SK-N-SH treated with all-trans-retinoic acid at 6 μM for 48 hours (cell line): ENCODE measurements around the gene DLG2.

Experiments used
- ATAC-seq: fragments of 200-7000 bp; cut with Tn5 transposase; 3 replicates; pipeline ENCODE4 v1.9.1; 2020; ENCODE audit warnings: mild to moderate bottlenecking, moderate library complexity
- ARNTL ChIP-seq: fragments of 450-650 bp; formaldehyde crosslinking; IDR thresholded peaks from 2 replicates; pipeline ENCODE4 v1.5.0; 2020; ENCODE audit warnings: low read depth, mild to moderate bottlenecking, moderate library complexity, borderline replicate concordance
- BACH2 ChIP-seq: fragments of 250-450 bp; sonication (Bioruptor Pico); IDR thresholded peaks from 2 replicates; pipeline ENCODE4 v1.9.0; 2021; ENCODE audit warnings: mild to moderate bottlenecking, borderline replicate concordance
- CREB5 ChIP-seq: fragments of 250-450 bp; sonication (Bioruptor Pico); IDR thresholded peaks from 2 replicates; pipeline ENCODE4 v1.5.1; 2020; ENCODE audit warnings: low read depth, mild to moderate bottlenecking, moderate library complexity
- CSDC2 ChIP-seq: fragments of 250-450 bp; sonication (Bioruptor Pico); IDR thresholded peaks from 2 replicates; pipeline ENCODE4 v1.5.0; 2020; ENCODE audit warnings: mild to moderate bottlenecking, moderate library complexity
- CSRNP3 ChIP-seq: fragments of 250-450 bp; sonication (Bioruptor Pico); IDR thresholded peaks from 2 replicates; pipeline ENCODE4 v1.5.1; 2021; ENCODE audit warnings: mild to moderate bottlenecking, moderate library complexity
- ESRRG ChIP-seq: fragments of 250-450 bp; sonication (Bioruptor Pico); IDR thresholded peaks from 2 replicates; pipeline ENCODE4 v1.6.1; 2021; ENCODE audit warnings: mild to moderate bottlenecking
- GLIS3 ChIP-seq: fragments of 250-450 bp; sonication (Bioruptor Pico); IDR thresholded peaks from 2 replicates; pipeline ENCODE4 v1.5.0; 2020; ENCODE audit warnings: mild to moderate bottlenecking, moderate library complexity
- ISL1 ChIP-seq: fragments of 250-450 bp; sonication (Bioruptor Pico); IDR thresholded peaks from 2 replicates; pipeline ENCODE4 v2.1.2; 2022; ENCODE audit warnings: mild to moderate bottlenecking, moderate library complexity
- OSR1 ChIP-seq: fragments of 250-450 bp; sonication (Bioruptor Pico); IDR thresholded peaks from 2 replicates; pipeline ENCODE4 v1.8.0; 2022; ENCODE audit warnings: moderate library complexity, mild to moderate bottlenecking, inconsistent platforms
- PATZ1 ChIP-seq: fragments of 250-450 bp; sonication (Bioruptor Pico); IDR thresholded peaks from 2 replicates; pipeline ENCODE4 v1.8.0; 2020; ENCODE audit warnings: mild to moderate bottlenecking, moderate library complexity, borderline replicate concordance
- POU6F1 ChIP-seq: fragments of 250-450 bp; sonication (Bioruptor Pico); IDR thresholded peaks from 2 replicates; pipeline ENCODE4 v1.8.0; 2021; ENCODE audit warnings: low read depth, mild to moderate bottlenecking, moderate library complexity, borderline replicate concordance
- PPARA ChIP-seq: fragments of 250-450 bp; sonication (Bioruptor Pico); IDR thresholded peaks from 2 replicates; pipeline ENCODE4 v1.5.0; 2020; ENCODE audit warnings: mild to moderate bottlenecking, borderline replicate concordance
- SNAI2 ChIP-seq: fragments of 250-450 bp; sonication (Bioruptor Pico); IDR thresholded peaks from 2 replicates; pipeline ENCODE4 v1.5.0; 2020; ENCODE audit warnings: mild to moderate bottlenecking, moderate library complexity
- TCF4 ChIP-seq: fragments of 250-450 bp; sonication (Bioruptor Pico); IDR thresholded peaks from 2 replicates; pipeline ENCODE4 v1.8.0; 2021; ENCODE audit warnings: mild to moderate bottlenecking, moderate library complexity, borderline replicate concordance
- TOX ChIP-seq: fragments of 250-450 bp; sonication (Bioruptor Pico); IDR thresholded peaks from 2 replicates; pipeline ENCODE4 v1.8.0; 2021; ENCODE audit warnings: mild to moderate bottlenecking, moderate library complexity, borderline replicate concordance
- TSHZ2 ChIP-seq: fragments of 250-450 bp; sonication (Bioruptor Pico); IDR thresholded peaks from 2 replicates; pipeline ENCODE4 v1.5.0; 2020; ENCODE audit warnings: mild to moderate bottlenecking, moderate library complexity
- ZC3H10 ChIP-seq: fragments of 250-450 bp; sonication (Bioruptor Pico); IDR thresholded peaks from 2 replicates; pipeline ENCODE4 v1.5.1; 2021; ENCODE audit warnings: mild to moderate bottlenecking, moderate library complexity
- ZFP30 ChIP-seq: fragments of 450-650 bp; formaldehyde crosslinking; IDR thresholded peaks from 2 replicates; pipeline ENCODE4 v1.5.0; 2022; ENCODE audit warnings: mild to moderate bottlenecking, moderate library complexity
- ZNF70 ChIP-seq: fragments of 450-650 bp; formaldehyde crosslinking; IDR thresholded peaks from 2 replicates; pipeline ENCODE4 v1.5.0; 2020; ENCODE audit warnings: mild to moderate bottlenecking, moderate library complexity
- ZNF8 ChIP-seq: fragments of 450-650 bp; formaldehyde crosslinking; IDR thresholded peaks from 2 replicates; pipeline ENCODE4 v1.5.0; 2020; ENCODE audit warnings: mild to moderate bottlenecking, moderate library complexity

Gene DLG2

GRCh38 chr11:84061726-84062125 lies 1565.4 kb downstream of the DLG2 start:
- TF ChIP-seq BACH2 (CRISPR knock-in tag) (no peak), SNAI2 (CRISPR knock-in tag) (no peak), CREB5 (CRISPR knock-in tag) (no peak), ZNF8 (CRISPR knock-in tag) (no peak), ZC3H10 (CRISPR knock-in tag) (no peak), TSHZ2 (CRISPR knock-in tag) (no peak), ESRRG (no peak), TOX (no peak), TCF4 (no peak), PPARA (CRISPR knock-in tag) (no peak), OSR1 (CRISPR knock-in tag) (no peak), CSDC2 (no peak), ZNF70 (no peak), PATZ1 (CRISPR knock-in tag) (no peak), POU6F1 (CRISPR knock-in tag) (no peak)
- TF ChIP-seq, all 23 proteins: peak for 0
- no peak for ATAC-seq

- no peak; the same call in 2 of the 3 replicates for ATAC-seq
- TF ChIP-seq ZFP30: no peak
- peak; percentile 64 for TF ChIP-seq ISL1
- no peak for TF ChIP-seq ARNTL (CRISPR knock-in tag)
- no peak for TF ChIP-seq GLIS3 (CRISPR knock-in tag)
- TF ChIP-seq, all 23 proteins: peak for 1
These were observed 1570.3 kb downstream of the DLG2 start for GRCh38 chr11:84056653-84057376.

GRCh38 chr11:84045146-84045545 lies 1582.0 kb downstream of the DLG2 start:
- TF ChIP-seq ZFP30: no peak
- TF ChIP-seq OSR1 (CRISPR knock-in tag): no peak
- TF ChIP-seq CSRNP3 (CRISPR knock-in tag): no peak
- no peak for TF ChIP-seq CREB5 (CRISPR knock-in tag)
- TF ChIP-seq ISL1: no peak
- TF ChIP-seq SNAI2 (CRISPR knock-in tag): no peak
- TF ChIP-seq GLIS3 (CRISPR knock-in tag): no peak
- ATAC-seq: no peak
